Umbilical cord (tissue), 2 donors: ENCODE data around the gene SRGAP2C. TPM values are rescaled to one million over a fixed set of nuclear protein-coding genes. Genes with fewer than 3 reads are reported as not detected.
"Not testable (repeated sequence)": the region's sequence is repeated elsewhere in the genome, so short reads cannot be mapped to it uniquely, and the experiment has no call there.

Source experiments
- DNase-seq: peaks from one replicate; pipeline ENCODE4 v3.0.0-alpha.2; 2015; ENCODE audit warnings: low spot score
- total RNA-seq: library from RNA; depleted of rRNA; stranded (reverse); fragments of >200 nt; gene quantifications from one replicate; pipeline ENCODE4 v1.2.3, GENCODE V29; 2014; ENCODE audit warnings: low replicate concordance; ENCODE audit not compliant: insufficient read depth

The SRGAP2C gene
- total RNA-seq, 1 donor from 2014 or later, result 33.5 TPM

DNA sequence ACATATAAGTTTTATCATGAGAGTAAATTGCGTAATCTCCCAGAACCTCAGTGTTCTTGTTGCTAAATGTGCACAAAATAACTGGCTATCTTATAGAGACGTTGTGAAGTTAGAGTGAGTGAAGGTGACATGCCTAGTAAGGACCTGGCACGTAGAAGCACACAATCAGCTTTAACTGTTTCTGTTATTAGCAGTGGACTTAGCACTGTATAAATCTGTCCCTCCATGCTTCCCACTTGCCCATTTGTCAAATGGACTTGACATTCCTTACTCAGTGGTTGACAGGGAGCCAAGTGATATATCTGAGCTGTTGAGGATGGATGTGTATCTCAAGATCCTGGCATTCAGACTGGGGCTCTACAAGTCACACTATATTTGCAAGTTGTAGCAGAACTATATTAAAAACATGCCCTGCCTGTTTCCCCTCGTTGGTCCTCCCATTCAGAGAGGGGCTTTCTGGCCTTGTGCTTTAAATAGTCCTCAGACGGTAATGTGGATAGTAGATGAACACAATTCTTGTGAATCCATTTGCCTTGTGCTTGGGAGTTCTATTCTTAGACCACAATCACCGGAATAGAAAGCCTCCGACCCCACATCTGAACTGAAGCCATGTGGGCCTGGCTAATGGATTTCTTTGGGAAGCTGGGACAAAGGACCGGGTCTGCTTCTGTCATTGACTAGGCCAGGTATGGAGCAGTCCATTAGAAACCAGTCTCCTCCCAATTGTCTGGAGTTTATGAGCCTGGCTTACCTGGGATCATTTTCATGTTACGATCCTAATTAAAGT, 43.0 kb downstream of the SRGAP2C start:
- DNase-seq, result not testable (repeated sequence)

DNA sequence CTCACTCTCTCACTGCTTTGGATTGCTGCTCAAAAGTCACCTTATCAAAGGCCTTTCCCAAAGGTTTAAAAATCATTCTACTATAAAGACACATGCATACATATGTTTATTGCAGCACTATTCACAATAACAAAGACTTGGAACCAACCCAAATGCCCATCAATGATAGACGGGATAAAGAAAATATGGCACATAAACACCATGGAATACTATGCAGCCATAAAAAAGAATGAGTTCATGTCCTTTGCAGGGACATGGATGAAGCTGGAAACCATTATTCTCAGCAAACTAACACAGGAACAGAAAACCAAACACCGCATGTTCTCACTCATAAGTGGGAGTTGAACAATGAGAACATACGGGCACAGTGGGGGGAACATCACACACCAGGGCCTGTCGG, 45.9 kb downstream of the SRGAP2C start:
- not testable (repeated sequence) for DNase-seq

GRCh38 chr1:121232445-121233125, 47.8 kb downstream of the SRGAP2C start:
- DNase-seq, result peak; percentile 0

GRCh38 chr1:121234090-121234759, 49.5 kb downstream of the SRGAP2C start:
- not testable (repeated sequence) for DNase-seq

- not testable (repeated sequence) for DNase-seq
Observed at GRCh38 chr1:121238384-121238783, 53.6 kb downstream of the SRGAP2C start.

- not testable (repeated sequence) for DNase-seq
Observed at GRCh38 chr1:121243913-121244312, 59.1 kb downstream of the SRGAP2C start.

DNA sequence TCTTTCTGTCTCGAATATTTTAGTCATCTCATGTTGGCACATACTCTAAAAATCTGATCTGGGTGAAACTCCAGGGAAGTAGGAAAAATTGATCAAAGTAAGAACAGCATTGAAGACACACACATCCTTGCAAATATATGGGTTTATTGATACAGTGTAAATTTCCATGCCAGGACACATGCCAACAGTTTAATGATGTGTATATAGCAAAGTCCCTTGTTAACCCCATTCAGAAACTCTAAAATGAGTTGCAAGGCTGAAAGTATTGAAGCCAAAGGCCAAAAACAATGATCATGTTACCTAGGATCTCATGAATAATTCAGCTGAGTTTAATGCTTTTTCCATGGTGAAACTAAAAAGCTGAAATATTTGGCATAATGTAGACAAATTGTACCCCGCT, 61.6 kb downstream of the SRGAP2C start:
- DNase-seq, result not testable (repeated sequence)

DNA sequence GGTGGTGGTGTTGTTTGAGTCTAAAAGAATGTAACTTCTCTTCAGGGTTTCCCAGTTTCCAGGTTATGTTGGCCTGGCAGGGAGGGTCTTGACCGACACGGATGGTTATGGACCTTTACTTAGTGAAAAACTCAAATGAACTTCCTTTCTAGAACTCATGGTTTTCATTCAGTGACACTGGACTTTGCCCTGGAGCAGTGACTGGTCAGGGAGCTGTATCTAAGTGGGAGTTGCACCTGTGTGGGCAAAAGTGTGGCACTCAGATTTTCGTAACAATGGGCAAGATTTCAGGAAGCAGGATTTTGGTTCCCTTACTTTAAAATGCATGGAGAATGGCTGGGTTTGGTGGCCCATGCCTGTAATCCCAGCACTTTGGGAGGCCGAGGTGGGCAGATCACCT, 67.9 kb downstream of the SRGAP2C start:
- not testable (repeated sequence) for DNase-seq

- DNase-seq, result not testable (repeated sequence)
Observed at GRCh38 chr1:121254618-121255017, 69.8 kb downstream of the SRGAP2C start.

DNA sequence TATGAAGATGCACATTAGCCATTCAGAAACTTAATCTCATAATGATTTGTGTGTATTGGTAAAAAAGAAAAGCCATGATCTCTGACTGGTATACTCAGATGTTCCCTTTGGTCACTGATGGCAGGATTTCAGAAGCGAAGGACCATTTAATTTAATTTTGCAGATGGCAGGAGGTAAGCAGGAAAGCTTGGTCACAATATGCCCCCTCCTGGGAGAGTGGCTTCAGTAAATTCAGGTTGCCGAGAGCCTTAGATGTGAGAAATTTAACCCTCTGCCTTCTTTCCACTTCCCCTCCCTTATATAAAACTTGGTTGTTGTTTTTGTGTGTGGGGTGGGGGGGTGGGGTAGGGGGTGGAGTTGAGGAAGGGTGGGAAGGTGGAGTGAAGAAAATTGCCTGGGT, 72.9 kb downstream of the SRGAP2C start:
- DNase-seq, result not testable (repeated sequence)

DNA sequence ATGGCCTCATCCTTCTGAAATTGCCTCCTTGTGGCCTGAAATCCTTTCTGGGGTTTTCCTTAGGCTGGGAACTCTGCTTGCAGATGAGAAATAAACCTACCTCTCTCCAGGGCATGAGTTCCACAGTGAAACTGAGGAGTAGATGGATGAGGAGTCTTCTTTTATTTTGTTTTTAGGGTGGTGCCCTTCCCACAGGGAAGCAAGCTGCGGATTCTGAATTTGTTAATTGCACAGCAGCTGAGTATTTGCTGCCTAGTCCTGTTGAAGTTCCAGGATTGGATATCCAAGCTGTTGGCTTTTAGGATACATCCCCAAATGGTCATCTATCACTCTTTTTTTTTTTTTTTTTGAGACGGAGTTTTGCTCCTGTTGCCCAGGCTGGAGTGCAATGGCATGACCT, 73.4 kb downstream of the SRGAP2C start:
- DNase-seq, result not testable (repeated sequence)

- DNase-seq, result not testable (repeated sequence)
Observed at GRCh38 chr1:121260205-121260604, 75.4 kb downstream of the SRGAP2C start.

DNA sequence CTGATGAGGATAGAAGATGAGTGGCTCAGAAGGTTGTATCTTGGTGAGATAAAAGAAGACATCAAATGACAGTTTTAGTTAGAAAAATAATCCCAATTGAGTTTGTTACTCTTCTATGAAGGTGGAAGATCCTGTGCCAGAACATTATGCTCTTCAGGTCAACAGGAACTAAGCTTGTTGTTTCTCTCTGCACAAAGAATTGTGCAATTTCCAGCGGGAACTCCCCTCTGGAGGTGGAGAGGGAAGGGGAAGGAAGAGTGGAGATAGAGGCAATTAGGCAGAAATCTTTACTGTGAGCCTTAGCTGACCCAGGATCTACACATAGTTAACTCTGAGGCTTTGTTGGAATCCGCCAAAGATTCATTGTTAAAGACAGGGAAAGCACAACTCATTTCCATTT, 77.4 kb downstream of the SRGAP2C start:
- not testable (repeated sequence) for DNase-seq

DNA sequence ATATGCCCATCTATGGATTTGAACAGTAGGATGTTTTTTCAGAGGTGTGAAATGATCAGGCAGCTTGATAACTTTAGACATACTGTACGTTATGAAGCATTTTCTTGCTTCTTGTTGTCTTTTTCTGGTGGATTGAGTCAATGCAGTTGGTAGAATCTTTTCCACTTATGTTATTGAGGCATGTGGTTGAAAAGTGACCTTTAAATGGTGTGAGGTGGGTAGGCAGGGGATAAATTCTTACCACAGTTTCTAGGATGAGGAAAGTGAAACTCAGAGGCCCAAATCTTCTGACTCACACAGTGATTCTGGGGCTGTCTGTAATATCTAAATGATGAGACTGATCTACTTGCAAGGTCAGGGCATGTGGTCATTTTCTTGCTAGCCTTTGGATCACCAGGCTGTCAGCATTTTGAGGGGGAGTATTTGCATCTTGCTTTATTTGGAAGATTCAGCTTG, 79.0 kb downstream of the SRGAP2C start:
- DNase-seq, result peak; percentile 0

- not testable (repeated sequence) for DNase-seq
Observed at GRCh38 chr1:121267072-121267471, 82.3 kb downstream of the SRGAP2C start.

- not testable (repeated sequence) for DNase-seq
Observed at GRCh38 chr1:121269309-121269708, 84.5 kb downstream of the SRGAP2C start.

DNA sequence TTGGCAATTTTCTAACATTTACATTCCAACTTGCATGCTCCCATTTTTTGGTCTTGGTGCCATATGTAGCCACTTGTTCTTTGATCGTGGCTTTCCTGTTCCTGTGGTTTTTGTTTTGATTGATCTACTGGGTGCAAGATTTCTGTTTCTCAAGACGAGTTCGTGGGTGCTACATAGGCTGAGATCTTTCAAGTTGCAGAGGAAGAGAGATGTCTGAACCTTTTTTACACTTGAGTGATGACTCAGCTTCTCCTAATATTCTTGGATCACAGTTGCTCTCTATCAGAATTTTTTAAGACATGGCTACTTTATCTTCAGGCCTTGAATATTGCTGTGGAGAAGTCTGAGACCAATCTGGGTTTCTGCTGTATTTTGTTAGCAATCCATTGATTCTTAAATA, 85.2 kb downstream of the SRGAP2C start:
- DNase-seq, result not testable (repeated sequence)

- DNase-seq, result not testable (repeated sequence)
Observed at GRCh38 chr1:121271143-121271715, 86.5 kb downstream of the SRGAP2C start.

DNA sequence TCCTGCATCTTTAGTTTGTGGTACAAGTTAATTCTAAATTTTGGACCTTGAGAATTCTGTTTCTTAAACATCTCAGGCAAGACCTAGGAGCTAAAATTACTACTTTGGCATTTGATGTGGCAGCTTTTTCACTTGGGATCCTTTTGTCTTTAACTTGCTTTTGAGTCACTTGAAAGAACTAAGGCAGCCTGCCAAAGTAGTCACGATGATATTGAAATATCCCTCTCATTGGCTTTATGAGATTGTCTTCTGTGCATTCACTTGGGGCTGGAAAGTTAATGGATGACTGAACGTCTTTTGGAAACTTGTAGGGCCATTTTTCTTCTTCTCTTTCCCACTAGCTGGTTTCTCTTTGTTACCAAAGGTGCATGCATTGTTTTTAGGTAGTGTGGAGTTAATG, 90.7 kb downstream of the SRGAP2C start:
- DNase-seq, result not testable (repeated sequence)

DNA sequence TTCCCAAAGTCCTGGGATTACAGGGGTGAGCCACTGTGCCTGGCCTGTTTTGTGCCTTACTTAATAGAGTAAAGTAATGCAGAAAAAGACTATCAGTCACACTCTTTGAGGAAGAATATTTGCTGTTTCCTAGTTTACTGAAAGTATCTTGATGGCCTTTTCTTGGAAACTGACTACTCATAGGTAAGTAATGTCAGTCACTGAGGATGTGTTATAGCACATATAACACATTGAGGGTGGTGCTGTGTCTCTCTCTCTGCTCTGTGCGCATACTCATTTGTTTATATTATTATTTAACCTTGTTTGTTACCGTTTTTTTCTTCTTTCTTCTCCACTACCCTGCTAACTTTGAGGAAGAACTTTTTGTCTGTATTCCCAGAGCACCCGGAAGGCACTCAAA, 93.4 kb downstream of the SRGAP2C start:
- DNase-seq, result not testable (repeated sequence)

DNA sequence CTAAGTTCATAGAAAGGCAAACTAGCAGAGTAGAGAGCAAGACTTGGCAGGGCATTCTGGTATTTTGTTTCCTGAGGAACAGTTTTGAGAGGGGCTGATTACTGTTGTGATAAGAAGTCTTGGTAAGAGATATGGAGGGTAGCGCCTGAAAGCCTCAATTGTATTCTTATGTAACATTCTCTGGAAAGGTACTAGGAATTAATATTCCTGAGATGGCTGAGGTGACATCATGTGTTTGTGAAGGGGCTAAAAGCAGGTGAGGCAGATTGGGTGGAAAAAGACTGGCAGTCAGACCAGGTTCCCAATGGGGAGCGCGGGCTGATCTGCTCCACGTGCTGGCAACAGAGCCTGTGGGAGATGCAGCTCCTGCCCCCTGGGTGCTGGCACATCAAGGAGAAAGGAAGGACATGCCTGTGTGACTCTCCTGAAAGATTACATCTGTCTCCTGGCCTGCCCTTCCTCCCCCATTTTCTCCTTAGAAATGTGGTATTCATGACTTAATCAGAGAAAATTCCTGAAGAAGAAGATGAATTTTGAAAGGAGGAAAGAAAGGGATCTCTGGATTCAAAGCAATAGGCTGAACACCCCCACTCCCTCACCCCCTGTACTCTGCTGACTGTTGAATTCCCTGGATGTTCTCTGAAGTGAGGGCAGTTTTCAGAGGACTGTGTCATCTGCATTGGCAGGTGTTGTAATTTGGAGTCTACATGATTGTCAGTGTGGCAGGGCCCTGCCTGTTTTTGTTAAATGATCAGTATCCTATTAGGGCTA, 94.2 kb downstream of the SRGAP2C start:
- DNase-seq, result peak; percentile 0
